Lung (tissue), 12 donors: ENCODE measurements around the gene RIMS3. TPM values are rescaled to one million over a fixed set of nuclear protein-coding genes. Genes with fewer than 3 reads are reported as not detected.

Experiments used
- ATAC-seq: fragments of 200-7000 bp; cut with Tn5 transposase; one replicate; pipeline ENCODE4 v1.9.1; 2020; ENCODE audit warnings: moderate number of reproducible peaks; ENCODE audit not compliant: insufficient read depth, low FRiP score
- DNase-seq, 3 donors: peaks; one replicate each; pipeline ENCODE4 v3.0.0-alpha.2; 2013 to 2017
- H3K27ac ChIP-seq, 2 donors: one replicate each; pipeline ENCODE4 v1.5.1; 2013; ENCODE audit warnings: mild to moderate bottlenecking in 2 of 2, moderate library complexity in 2 of 2, control low read depth in 1 of 2, inconsistent platforms in 1 of 2, low read depth in 1 of 2, low read length in 1 of 2
- H3K27me3 ChIP-seq, 3 donors: one replicate each; pipeline ENCODE4 v1.5.1; 2013; ENCODE audit warnings: low read length in 2 of 3; ENCODE audit not compliant: control insufficient read depth in 3 of 3, insufficient read depth in 3 of 3
- H3K36me3 ChIP-seq, 4 donors: one replicate each; pipeline ENCODE4 v1.5.1; 2013; ENCODE audit warnings: low read length in 4 of 4, mild to moderate bottlenecking in 1 of 4, moderate library complexity in 1 of 4; ENCODE audit not compliant: control insufficient read depth in 4 of 4, insufficient read depth in 4 of 4
- H3K4me1 ChIP-seq, 5 donors: one replicate each; pipeline ENCODE4 v1.5.1; 2013; ENCODE audit warnings: low read length in 5 of 5, mild to moderate bottlenecking in 2 of 5, moderate library complexity in 1 of 5; ENCODE audit not compliant: control insufficient read depth in 5 of 5, insufficient read depth in 5 of 5
- H3K4me3 ChIP-seq: one replicate; pipeline ENCODE4 v1.5.1; 2013; ENCODE audit warnings: mild to moderate bottlenecking, control low read depth, moderate library complexity
- H3K9ac ChIP-seq, 2 donors: one replicate each; pipeline ENCODE4 v1.5.1; 2013; ENCODE audit warnings: low read length in 2 of 2, control low read depth in 1 of 2; ENCODE audit not compliant: insufficient read depth in 1 of 2
- H3K9me3 ChIP-seq, 4 donors: one replicate each; pipeline ENCODE4 v1.5.1; 2013; ENCODE audit warnings: low read length in 3 of 4, mild to moderate bottlenecking in 1 of 4, moderate library complexity in 1 of 4; ENCODE audit not compliant: control insufficient read depth in 4 of 4, insufficient read depth in 3 of 4
- WGBS, 2 donors: extraction: QIAGEN DNeasy Blood & Tissue Kit; methylation state at CpG; one replicate each; pipeline ENCODE4 v1.1.7; 2013; 5-methylcytosine and 5-hydroxymethylcytosine counted together
- polyA plus RNA-seq, 2 donors: library from polyadenylated mRNA; stranded (reverse); fragments of 200-250 nt; gene quantifications; one replicate each; pipeline ENCODE4 v1.2.1, GENCODE V29; 2013
- total RNA-seq, 2 donors: library from RNA; depleted of rRNA in 1 of 2; stranded (reverse); fragments of >200 nt in 1 of 2; gene quantifications; one replicate each; pipeline ENCODE4 v1.2.1, GENCODE V29; 2014 to 2021
- TF ChIP-seq, protein P1 (sequence below): IDR thresholded peaks from 2 replicates; pipeline ENCODE4 v1.5.1; 2012; ENCODE audit warnings: mild to moderate bottlenecking; ENCODE audit errors: control extremely low read depth, extremely low read depth
- donor health status: control.
- donor health status: control.
- donor health status: Bipolar disorder and iron deficiency.
- donor health status: healthy.
- donor health status: DM: yes; HTN: yes; CAD: no.

The RIMS3 gene
- total and polyA plus RNA-seq, 4 donors, result 0.93 to 5.5 (median 1.5) TPM

DNA sequence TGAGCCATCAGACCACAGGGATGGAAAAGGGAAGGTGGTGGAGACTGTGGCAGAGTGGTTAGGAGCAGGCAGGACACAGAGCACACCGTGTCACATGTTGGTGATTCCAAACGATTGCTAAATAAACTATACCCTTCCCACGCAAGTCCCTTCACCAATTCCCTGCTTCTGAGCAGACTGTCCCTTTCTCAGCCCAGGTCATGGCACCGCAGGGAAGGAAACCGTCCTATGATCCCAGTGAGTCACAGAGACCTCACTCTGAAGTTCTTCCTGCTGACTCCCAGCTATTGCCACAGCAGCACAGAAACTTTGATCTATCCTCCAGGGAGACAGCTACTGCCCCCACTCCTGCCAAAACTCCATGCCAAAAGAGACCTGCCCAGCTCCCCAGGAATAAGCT is 19.2 kb downstream of the RIMS3 start:
- ATAC-seq, result no peak
- WGBS, 2 donors, result 73 to 85% methylated on average over 5 of the region's 5 CpGs
- TF ChIP-seq, protein P1, sequence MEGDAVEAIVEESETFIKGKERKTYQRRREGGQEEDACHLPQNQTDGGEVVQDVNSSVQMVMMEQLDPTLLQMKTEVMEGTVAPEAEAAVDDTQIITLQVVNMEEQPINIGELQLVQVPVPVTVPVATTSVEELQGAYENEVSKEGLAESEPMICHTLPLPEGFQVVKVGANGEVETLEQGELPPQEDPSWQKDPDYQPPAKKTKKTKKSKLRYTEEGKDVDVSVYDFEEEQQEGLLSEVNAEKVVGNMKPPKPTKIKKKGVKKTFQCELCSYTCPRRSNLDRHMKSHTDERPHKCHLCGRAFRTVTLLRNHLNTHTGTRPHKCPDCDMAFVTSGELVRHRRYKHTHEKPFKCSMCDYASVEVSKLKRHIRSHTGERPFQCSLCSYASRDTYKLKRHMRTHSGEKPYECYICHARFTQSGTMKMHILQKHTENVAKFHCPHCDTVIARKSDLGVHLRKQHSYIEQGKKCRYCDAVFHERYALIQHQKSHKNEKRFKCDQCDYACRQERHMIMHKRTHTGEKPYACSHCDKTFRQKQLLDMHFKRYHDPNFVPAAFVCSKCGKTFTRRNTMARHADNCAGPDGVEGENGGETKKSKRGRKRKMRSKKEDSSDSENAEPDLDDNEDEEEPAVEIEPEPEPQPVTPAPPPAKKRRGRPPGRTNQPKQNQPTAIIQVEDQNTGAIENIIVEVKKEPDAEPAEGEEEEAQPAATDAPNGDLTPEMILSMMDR, result no peak
- no peaks in the 10 kb centered on the region for H3K27me3 ChIP-seq
- no peak overlapping the region for H3K4me3 ChIP-seq
- no peak overlapping the region for H3K9ac ChIP-seq
- peaks cover 0 to 2% (median 0%) of the 10 kb centered on the region in 4 donors for H3K9me3 ChIP-seq
- no peak for DNase-seq
- no peaks in the 10 kb centered on the region for H3K36me3 ChIP-seq
- H3K27ac ChIP-seq, result no peak overlapping the region
- peaks cover 0 to 5% (median 0%) of the 10 kb centered on the region in 5 donors for H3K4me1 ChIP-seq

DNA sequence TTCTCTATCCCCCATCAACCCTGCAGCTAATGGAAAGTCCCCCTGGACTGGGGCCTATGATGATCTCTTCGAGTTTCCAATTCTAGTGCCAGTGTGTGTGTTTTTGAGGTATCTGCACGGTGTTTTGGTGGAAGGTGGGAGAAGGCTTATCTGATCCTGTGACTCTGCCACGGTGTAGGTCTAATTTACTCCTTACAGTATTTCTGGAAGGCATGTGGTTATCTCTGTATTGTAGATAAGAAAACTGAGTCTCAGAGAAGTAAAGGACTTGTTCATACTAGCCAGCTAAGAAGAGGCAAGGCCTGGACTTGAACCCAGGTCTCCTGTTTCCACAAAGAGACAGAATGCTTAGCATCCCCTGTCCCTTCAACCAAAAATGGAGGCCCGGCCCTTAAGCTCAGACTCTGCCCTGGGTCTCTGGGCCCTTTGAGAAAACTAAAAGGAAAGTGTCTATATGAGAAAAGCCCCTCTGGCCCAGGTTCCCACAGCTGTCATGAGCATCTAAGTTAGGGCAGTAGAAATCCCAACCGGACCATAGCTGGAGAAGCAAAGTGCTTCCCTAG is 20.3 kb downstream of the RIMS3 start:
- TF ChIP-seq, protein P1, result no peak
- Histone ChIP-seq H3K4me1 (peaks cover 0 to 5% (median 0%) of the 10 kb centered on the region in 5 donors), H3K27me3 (no peaks in the 10 kb centered on the region), H3K36me3 (no peaks in the 10 kb centered on the region), H3K27ac (no peak overlapping the region), H3K4me3 (no peak overlapping the region), H3K9me3 (no peaks in the 10 kb centered on the region), H3K9ac (no peak overlapping the region)
- no peak for DNase-seq
- ATAC-seq, result no peak
- WGBS, 2 donors, result 87 to 88% methylated on average over 5 of the region's 5 CpGs

DNA sequence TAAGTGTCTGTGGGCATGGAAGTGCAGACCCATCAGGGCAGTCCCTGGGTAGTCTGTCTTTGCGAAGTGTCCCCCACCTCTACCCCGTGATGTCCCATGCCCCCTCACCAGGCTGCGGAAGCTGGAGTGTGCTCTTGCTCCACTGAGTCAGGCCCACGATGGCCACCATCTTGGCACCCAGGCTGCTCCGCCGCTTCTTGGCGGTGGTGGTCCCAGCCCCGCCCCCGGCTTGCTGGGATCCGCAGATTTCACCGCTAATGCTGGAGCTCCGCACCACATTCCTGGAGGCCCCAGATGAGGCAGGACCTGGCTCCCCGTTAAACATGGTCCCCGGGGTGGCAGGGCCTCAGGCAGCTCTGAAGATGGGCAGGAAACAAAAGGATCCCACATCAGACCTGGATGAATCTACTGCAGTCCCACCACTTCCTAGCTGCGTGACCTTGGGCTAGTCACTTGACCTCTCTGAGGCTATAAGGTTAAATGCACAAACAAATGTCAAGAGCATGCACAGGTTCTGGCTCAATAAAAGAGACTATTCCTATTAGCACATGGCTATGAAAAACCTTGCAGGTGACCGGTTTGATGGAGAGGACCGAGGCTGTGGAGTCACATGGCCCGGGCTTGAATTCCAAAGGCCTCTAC is 23.8 kb downstream of the RIMS3 start:
- TF ChIP-seq, protein P1, result no peak
- DNase-seq (no peak), ATAC-seq (no peak)
- Histone ChIP-seq H3K4me3 (no peak overlapping the region), H3K9me3 (no peaks in the 10 kb centered on the region), H3K27ac (no peak overlapping the region), H3K36me3 (no peaks in the 10 kb centered on the region), H3K27me3 (no peaks in the 10 kb centered on the region), H3K9ac (no peak overlapping the region), H3K4me1 (no peaks in the 10 kb centered on the region)
- WGBS, 2 donors, result 92 to 95% methylated on average over 18 of the region's 18 CpGs
